Stomach (tissue), 4 donors: ENCODE data around the gene LY6G5C.

Experiments
- CTCF ChIP-seq, 7 experiments: fragments of 450-650 bp in 4 of 7; fragments of 200-600 bp in 3 of 7; sonication (generic) in 3 of 7; IDR thresholded peaks; one replicate each; pipeline ENCODE4 v1.5.1; 2016 to 2019; ENCODE audit warnings: antibody characterized with exemption in 7 of 7, control low read depth in 2 of 7, mild to moderate bottlenecking in 1 of 7
- EP300 ChIP-seq: sonication (generic); formaldehyde crosslinking; IDR thresholded peaks from one replicate; pipeline ENCODE4 v1.6.1; 2017; ENCODE audit warnings: antibody characterized with exemption
- POLR2A ChIP-seq, 4 donors: fragments of 450-650 bp; IDR thresholded peaks; one replicate each; pipeline ENCODE4 v1.6.1; 2016; ENCODE audit warnings: antibody characterized with exemption in 4 of 4, control low read depth in 2 of 4, mild to moderate bottlenecking in 1 of 4, moderate library complexity in 1 of 4
- POLR2AphosphoS5 ChIP-seq, 3 donors: sonication (generic); formaldehyde crosslinking; IDR thresholded peaks; one replicate each; pipeline ENCODE4 v1.6.1; 2016; ENCODE audit warnings: antibody characterized with exemption in 3 of 3

- TF ChIP-seq CTCF (IDR thresholded peaks at IDR 0.05) (no peak), POLR2A (IDR thresholded peaks at IDR 0.05) (no peak), EP300 (no peak), POLR2AphosphoS5 (IDR thresholded peaks at IDR 0.05) (no peak)
These were observed 18.6 kb downstream of the LY6G5C start for GRCh38 chr6:31662124-31662723.
